GM23338 (cell line): ENCODE data around the gene PSMD11. TPM values are rescaled to one million over a fixed set of nuclear protein-coding genes. Genes with fewer than 3 reads are reported as not detected.

Experiments
- ATAC-seq: fragments of 200-7000 bp; cut with Tn5 transposase; 3 replicates; pipeline ENCODE4 v1.9.1; 2020
- DNase-seq: peaks from one replicate; pipeline ENCODE4 v3.0.0-alpha.2; 2015; ENCODE audit warnings: low spot score
- H2AFZ ChIP-seq: fragments of 200-600 bp; sonication (generic); 2 replicates; pipeline ENCODE4 v1.8.0; 2016; ENCODE audit warnings: antibody characterized with exemption, mild to moderate bottlenecking, moderate library complexity
- H3F3A ChIP-seq: fragments of 200-600 bp; sonication (generic); replicated peaks from 2 replicates; pipeline ENCODE4 v1.8.0; 2017; ENCODE audit warnings: antibody characterized with exemption, mixed run types, low read depth
- H3K27ac ChIP-seq: fragments of 200-600 bp; sonication (generic); 2 replicates; pipeline ENCODE4 v1.6.1; 2016; ENCODE audit warnings: low read depth
- H3K27me3 ChIP-seq: fragments of 200-600 bp; sonication (generic); 2 replicates; pipeline ENCODE4 v1.8.0; 2016; ENCODE audit warnings: mild to moderate bottlenecking, mixed run types, moderate library complexity; ENCODE audit not compliant: insufficient read depth
- H3K36me3 ChIP-seq: fragments of 200-600 bp; sonication (generic); 2 replicates; pipeline ENCODE4 v1.8.0; 2016; ENCODE audit warnings: mild to moderate bottlenecking; ENCODE audit not compliant: insufficient read depth
- H3K4me1 ChIP-seq: fragments of 200-600 bp; sonication (generic); 2 replicates; pipeline ENCODE4 v1.8.0; 2016; ENCODE audit warnings: mild to moderate bottlenecking, moderate library complexity; ENCODE audit not compliant: insufficient read depth
- H3K4me2 ChIP-seq: fragments of 200-600 bp; sonication (generic); 2 replicates; pipeline ENCODE4 v1.7.1; 2017; ENCODE audit warnings: mixed run types
- H3K4me3 ChIP-seq: fragments of 200-600 bp; sonication (generic); 2 replicates; pipeline ENCODE4 v1.6.1; 2016; ENCODE audit warnings: mixed run types
- H3K79me2 ChIP-seq: fragments of 200-600 bp; sonication (generic); replicated peaks from 2 replicates; pipeline ENCODE4 v1.8.0; 2017; ENCODE audit warnings: mild to moderate bottlenecking; ENCODE audit not compliant: insufficient read depth
- H3K9me2 ChIP-seq: fragments of 200-600 bp; sonication (generic); 2 replicates; pipeline ENCODE4 v1.8.0; 2017; ENCODE audit not compliant: insufficient read depth
- H4K20me1 ChIP-seq: fragments of 200-600 bp; sonication (generic); replicated peaks from 2 replicates; pipeline ENCODE4 v1.8.0; 2017; ENCODE audit warnings: mild to moderate bottlenecking; ENCODE audit not compliant: insufficient read depth
- H3K27ac Mint-ChIP-seq: 2 replicates; pipeline ENCODE4 v1.8.0; 2020; ENCODE audit warnings: inconsistent platforms, mild to moderate bottlenecking, moderate library complexity, mixed read lengths
- H3K27me3 Mint-ChIP-seq: 3 replicates; pipeline ENCODE4 v1.8.0; 2022; ENCODE audit warnings: low read depth, mild to moderate bottlenecking, moderate library complexity, mixed read lengths, inconsistent platforms; ENCODE audit not compliant: insufficient read depth, poor library complexity
- H3K36me3 Mint-ChIP-seq: 3 replicates; pipeline ENCODE4 v1.8.0; 2021; ENCODE audit warnings: low read depth, mild to moderate bottlenecking, inconsistent platforms, moderate library complexity, mixed read lengths
- H3K4me1 Mint-ChIP-seq: 3 replicates; pipeline ENCODE4 v1.8.0; 2020; ENCODE audit warnings: mild to moderate bottlenecking, inconsistent platforms, mixed read lengths
- H3K4me3 Mint-ChIP-seq: 3 replicates; pipeline ENCODE4 v1.8.0; 2021; ENCODE audit warnings: moderate library complexity, mild to moderate bottlenecking, inconsistent platforms, mixed read lengths
- H3K9me3 Mint-ChIP-seq: 3 replicates; pipeline ENCODE4 v1.8.0; 2020; ENCODE audit warnings: moderate library complexity, mild to moderate bottlenecking, inconsistent platforms, mixed read lengths
- CREB1 ChIP-seq: fragments of 250-450 bp; sonication (Bioruptor Pico); IDR thresholded peaks from 2 replicates; pipeline ENCODE4 v1.5.0; 2020; ENCODE audit warnings: low read depth, mild to moderate bottlenecking, moderate library complexity
- EZH2 ChIP-seq: fragments of 200-600 bp; sonication (generic); IDR thresholded peaks from one replicate; pipeline ENCODE4 v1.8.0; 2017; ENCODE audit warnings: antibody characterized with exemption, mild to moderate bottlenecking, low read depth; ENCODE audit not compliant: unreplicated experiment
- EZH2phosphoT487 ChIP-seq: fragments of 200-600 bp; sonication (generic); IDR thresholded peaks from one replicate; pipeline ENCODE4 v1.8.1; 2018; ENCODE audit warnings: antibody characterized with exemption; ENCODE audit not compliant: unreplicated experiment
- JUNB ChIP-seq: IDR thresholded peaks from one replicate; pipeline ENCODE4 v1.6.1; 2016; ENCODE audit warnings: antibody characterized with exemption; ENCODE audit not compliant: unreplicated experiment
- NANOG ChIP-seq: IDR thresholded peaks from 2 replicates; pipeline ENCODE4 v1.6.1; 2016; ENCODE audit warnings: antibody characterized with exemption, borderline replicate concordance
- POLR2AphosphoS5 ChIP-seq: IDR thresholded peaks from 2 replicates; pipeline ENCODE4 v1.6.1; 2016; ENCODE audit warnings: antibody characterized with exemption, low read depth
- STAT1 ChIP-seq: IDR thresholded peaks from one replicate; pipeline ENCODE4 v1.6.1; 2016; ENCODE audit warnings: antibody characterized with exemption; ENCODE audit not compliant: unreplicated experiment
- ZNF114 ChIP-seq: fragments of 250-450 bp; sonication (Bioruptor Pico); IDR thresholded peaks from 2 replicates; pipeline ENCODE4 v1.5.0; 2020; ENCODE audit warnings: mild to moderate bottlenecking, moderate library complexity
- ZNF331 ChIP-seq: fragments of 250-450 bp; sonication (Bioruptor Pico); IDR thresholded peaks from 2 replicates; pipeline ENCODE4 v1.5.0; 2020; ENCODE audit warnings: low read depth, mild to moderate bottlenecking, moderate library complexity
- polyA plus RNA-seq: library from polyadenylated mRNA; unstranded; fragments of >200 nt; fragmentation: Nextera tagmentation; extraction: Ambion mirVana; gene quantifications from 2 replicates; pipeline ENCODE4 v1.2.1, GENCODE V29; 2016
- total RNA-seq: library from RNA; depleted of rRNA; stranded (reverse); fragments of >200 nt; shearing (Covaris generic); gene quantifications from 2 replicates; pipeline ENCODE4 v1.2.3, GENCODE V29; 2014
- TF ChIP-seq, protein P1 (sequence below): IDR thresholded peaks from one replicate; pipeline ENCODE4 v1.6.1; 2018; ENCODE audit warnings: antibody characterized with exemption; ENCODE audit not compliant: unreplicated experiment
- TF ChIP-seq, protein P2 (sequence below): IDR thresholded peaks from 2 replicates; pipeline ENCODE4 v1.6.1; 2016; ENCODE audit warnings: antibody characterized with exemption
- TF ChIP-seq, protein P3 (sequence below): fragments of 250-450 bp; sonication (Bioruptor Pico); IDR thresholded peaks from 2 replicates; pipeline ENCODE4 v1.5.0; 2020; ENCODE audit warnings: mild to moderate bottlenecking, moderate library complexity
- TF ChIP-seq, protein P4 (sequence below), 2 experiments: fragments of 200-600 bp in 1 of 2; sonication (generic) in 1 of 2; conservative IDR thresholded peaks; 2 replicates each; pipeline versions ENCODE4 v1.5.1 to v1.6.1; 2016 to 2017; ENCODE audit warnings: antibody characterized with exemption in 2 of 2, low read depth in 2 of 2, mild to moderate bottlenecking in 2 of 2, moderate library complexity in 1 of 2

Gene PSMD11
- total and polyA plus RNA-seq, 2 experiments from 2014 or later, result 180 to 360 TPM

DNA sequence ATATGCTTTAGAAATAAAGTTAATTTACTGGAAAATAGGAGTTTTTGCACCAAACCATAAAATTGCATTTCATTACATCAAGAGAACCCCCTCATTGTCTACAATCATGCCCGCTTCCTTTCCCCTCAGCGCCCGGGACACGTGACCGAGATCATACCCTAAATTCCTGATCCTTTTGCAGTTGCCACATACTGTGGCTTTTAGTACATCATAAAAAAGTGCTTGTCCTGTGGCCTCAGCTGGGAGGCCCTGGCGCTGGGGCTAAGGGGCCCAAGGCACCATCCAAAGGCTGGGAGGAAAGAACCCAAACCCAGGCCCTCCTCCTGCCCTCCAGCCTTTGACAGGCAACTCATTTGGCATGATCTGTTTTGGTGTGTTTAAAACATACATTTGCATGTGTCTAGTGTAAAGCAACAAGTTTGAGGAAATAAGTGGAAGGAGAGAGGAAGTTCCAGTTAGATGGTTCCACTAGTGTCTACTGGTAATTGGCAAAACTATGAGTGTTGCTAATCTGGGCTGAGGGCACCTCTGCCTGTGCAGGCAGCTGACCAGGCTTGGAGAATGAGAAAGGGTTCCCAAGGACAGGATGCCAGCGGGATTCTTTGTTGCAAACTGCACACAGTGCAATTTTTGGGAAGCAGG lies 48.5 kb downstream of the PSMD11 start:
- Mint-ChIP-seq H3K4me1 (peaks cover 48% of the 10 kb centered on the region), H3K36me3 (peaks cover 31% of the 10 kb centered on the region), H3K27ac (no peak overlapping the region)

More for the DNA sequence above, 48.5 kb downstream of the PSMD11 start:
- Histone ChIP-seq H3K9me2 (no peaks in the 10 kb centered on the region), H3K4me3 (no peak overlapping the region), H3K27me3 (no peaks in the 10 kb centered on the region), H3K4me2 (no peak overlapping the region), H4K20me1 (peaks cover 17% of the 10 kb centered on the region), H2AFZ (no peak overlapping the region), H3K36me3 (no peaks in the 10 kb centered on the region; the same call in 1 of the 2 replicates), H3F3A (peaks cover 8% of the 10 kb centered on the region; the same call in 1 of the 2 replicates), H3K27ac (no peak overlapping the region), H3K4me1 (peaks cover 28% of the 10 kb centered on the region), H3K79me2 (peaks cover 27% of the 10 kb centered on the region)
- Mint-ChIP-seq H3K27me3 (peaks cover 14% of the 10 kb centered on the region), H3K9me3 (no peaks in the 10 kb centered on the region; the same call in 2 of the 3 replicates), H3K4me3 (no peak overlapping the region)
- DNase-seq (no peak), ATAC-seq (no peak)
- TF ChIP-seq, protein P1, sequence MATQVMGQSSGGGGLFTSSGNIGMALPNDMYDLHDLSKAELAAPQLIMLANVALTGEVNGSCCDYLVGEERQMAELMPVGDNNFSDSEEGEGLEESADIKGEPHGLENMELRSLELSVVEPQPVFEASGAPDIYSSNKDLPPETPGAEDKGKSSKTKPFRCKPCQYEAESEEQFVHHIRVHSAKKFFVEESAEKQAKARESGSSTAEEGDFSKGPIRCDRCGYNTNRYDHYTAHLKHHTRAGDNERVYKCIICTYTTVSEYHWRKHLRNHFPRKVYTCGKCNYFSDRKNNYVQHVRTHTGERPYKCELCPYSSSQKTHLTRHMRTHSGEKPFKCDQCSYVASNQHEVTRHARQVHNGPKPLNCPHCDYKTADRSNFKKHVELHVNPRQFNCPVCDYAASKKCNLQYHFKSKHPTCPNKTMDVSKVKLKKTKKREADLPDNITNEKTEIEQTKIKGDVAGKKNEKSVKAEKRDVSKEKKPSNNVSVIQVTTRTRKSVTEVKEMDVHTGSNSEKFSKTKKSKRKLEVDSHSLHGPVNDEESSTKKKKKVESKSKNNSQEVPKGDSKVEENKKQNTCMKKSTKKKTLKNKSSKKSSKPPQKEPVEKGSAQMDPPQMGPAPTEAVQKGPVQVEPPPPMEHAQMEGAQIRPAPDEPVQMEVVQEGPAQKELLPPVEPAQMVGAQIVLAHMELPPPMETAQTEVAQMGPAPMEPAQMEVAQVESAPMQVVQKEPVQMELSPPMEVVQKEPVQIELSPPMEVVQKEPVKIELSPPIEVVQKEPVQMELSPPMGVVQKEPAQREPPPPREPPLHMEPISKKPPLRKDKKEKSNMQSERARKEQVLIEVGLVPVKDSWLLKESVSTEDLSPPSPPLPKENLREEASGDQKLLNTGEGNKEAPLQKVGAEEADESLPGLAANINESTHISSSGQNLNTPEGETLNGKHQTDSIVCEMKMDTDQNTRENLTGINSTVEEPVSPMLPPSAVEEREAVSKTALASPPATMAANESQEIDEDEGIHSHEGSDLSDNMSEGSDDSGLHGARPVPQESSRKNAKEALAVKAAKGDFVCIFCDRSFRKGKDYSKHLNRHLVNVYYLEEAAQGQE, result no peak
- TF ChIP-seq, protein P2, sequence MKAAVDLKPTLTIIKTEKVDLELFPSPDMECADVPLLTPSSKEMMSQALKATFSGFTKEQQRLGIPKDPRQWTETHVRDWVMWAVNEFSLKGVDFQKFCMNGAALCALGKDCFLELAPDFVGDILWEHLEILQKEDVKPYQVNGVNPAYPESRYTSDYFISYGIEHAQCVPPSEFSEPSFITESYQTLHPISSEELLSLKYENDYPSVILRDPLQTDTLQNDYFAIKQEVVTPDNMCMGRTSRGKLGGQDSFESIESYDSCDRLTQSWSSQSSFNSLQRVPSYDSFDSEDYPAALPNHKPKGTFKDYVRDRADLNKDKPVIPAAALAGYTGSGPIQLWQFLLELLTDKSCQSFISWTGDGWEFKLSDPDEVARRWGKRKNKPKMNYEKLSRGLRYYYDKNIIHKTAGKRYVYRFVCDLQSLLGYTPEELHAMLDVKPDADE, result no peak
- TF ChIP-seq ZNF114 (CRISPR knock-in tag) (no peak), NANOG (no peak), JUNB (no peak), POLR2AphosphoS5 (no peak), CREB1 (CRISPR knock-in tag) (no peak), EZH2 (no peak), STAT1 (no peak), EZH2phosphoT487 (no peak), ZNF331 (CRISPR knock-in tag) (no peak)
- TF ChIP-seq, protein P3, sequence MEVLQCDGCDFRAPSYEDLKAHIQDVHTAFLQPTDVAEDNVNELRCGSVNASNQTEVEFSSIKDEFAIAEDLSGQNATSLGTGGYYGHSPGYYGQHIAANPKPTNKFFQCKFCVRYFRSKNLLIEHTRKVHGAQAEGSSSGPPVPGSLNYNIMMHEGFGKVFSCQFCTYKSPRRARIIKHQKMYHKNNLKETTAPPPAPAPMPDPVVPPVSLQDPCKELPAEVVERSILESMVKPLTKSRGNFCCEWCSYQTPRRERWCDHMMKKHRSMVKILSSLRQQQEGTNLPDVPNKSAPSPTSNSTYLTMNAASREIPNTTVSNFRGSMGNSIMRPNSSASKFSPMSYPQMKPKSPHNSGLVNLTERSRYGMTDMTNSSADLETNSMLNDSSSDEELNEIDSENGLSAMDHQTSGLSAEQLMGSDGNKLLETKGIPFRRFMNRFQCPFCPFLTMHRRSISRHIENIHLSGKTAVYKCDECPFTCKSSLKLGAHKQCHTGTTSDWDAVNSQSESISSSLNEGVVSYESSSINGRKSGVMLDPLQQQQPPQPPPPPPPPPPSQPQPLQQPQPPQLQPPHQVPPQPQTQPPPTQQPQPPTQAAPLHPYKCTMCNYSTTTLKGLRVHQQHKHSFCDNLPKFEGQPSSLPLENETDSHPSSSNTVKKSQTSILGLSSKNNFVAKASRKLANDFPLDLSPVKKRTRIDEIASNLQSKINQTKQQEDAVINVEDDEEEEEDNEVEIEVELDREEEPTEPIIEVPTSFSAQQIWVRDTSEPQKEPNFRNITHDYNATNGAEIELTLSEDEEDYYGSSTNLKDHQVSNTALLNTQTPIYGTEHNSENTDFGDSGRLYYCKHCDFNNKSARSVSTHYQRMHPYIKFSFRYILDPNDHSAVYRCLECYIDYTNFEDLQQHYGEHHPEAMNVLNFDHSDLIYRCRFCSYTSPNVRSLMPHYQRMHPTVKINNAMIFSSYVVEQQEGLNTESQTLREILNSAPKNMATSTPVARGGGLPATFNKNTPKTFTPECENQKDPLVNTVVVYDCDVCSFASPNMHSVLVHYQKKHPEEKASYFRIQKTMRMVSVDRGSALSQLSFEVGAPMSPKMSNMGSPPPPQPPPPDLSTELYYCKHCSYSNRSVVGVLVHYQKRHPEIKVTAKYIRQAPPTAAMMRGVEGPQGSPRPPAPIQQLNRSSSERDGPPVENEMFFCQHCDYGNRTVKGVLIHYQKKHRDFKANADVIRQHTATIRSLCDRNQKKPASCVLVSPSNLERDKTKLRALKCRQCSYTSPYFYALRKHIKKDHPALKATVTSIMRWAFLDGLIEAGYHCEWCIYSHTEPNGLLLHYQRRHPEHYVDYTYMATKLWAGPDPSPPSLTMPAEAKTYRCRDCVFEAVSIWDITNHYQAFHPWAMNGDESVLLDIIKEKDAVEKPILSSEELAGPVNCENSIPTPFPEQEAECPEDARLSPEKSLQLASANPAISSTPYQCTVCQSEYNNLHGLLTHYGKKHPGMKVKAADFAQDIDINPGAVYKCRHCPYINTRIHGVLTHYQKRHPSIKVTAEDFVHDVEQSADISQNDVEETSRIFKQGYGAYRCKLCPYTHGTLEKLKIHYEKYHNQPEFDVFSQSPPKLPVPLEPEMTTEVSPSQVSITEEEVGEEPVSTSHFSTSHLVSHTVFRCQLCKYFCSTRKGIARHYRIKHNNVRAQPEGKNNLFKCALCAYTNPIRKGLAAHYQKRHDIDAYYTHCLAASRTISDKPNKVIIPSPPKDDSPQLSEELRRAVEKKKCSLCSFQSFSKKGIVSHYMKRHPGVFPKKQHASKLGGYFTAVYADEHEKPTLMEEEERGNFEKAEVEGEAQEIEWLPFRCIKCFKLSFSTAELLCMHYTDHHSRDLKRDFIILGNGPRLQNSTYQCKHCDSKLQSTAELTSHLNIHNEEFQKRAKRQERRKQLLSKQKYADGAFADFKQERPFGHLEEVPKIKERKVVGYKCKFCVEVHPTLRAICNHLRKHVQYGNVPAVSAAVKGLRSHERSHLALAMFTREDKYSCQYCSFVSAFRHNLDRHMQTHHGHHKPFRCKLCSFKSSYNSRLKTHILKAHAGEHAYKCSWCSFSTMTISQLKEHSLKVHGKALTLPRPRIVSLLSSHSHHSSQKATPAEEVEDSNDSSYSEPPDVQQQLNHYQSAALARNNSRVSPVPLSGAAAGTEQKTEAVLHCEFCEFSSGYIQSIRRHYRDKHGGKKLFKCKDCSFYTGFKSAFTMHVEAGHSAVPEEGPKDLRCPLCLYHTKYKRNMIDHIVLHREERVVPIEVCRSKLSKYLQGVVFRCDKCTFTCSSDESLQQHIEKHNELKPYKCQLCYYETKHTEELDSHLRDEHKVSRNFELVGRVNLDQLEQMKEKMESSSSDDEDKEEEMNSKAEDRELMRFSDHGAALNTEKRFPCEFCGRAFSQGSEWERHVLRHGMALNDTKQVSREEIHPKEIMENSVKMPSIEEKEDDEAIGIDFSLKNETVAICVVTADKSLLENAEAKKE (CRISPR knock-in tag), result no peak
- TF ChIP-seq, protein P4, sequence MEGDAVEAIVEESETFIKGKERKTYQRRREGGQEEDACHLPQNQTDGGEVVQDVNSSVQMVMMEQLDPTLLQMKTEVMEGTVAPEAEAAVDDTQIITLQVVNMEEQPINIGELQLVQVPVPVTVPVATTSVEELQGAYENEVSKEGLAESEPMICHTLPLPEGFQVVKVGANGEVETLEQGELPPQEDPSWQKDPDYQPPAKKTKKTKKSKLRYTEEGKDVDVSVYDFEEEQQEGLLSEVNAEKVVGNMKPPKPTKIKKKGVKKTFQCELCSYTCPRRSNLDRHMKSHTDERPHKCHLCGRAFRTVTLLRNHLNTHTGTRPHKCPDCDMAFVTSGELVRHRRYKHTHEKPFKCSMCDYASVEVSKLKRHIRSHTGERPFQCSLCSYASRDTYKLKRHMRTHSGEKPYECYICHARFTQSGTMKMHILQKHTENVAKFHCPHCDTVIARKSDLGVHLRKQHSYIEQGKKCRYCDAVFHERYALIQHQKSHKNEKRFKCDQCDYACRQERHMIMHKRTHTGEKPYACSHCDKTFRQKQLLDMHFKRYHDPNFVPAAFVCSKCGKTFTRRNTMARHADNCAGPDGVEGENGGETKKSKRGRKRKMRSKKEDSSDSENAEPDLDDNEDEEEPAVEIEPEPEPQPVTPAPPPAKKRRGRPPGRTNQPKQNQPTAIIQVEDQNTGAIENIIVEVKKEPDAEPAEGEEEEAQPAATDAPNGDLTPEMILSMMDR (conservative IDR thresholded peaks at IDR 0.05; ENCODE audit: low read depth in 2 of 2), result no peak
